ENCODE data around the gene TNFRSF4. TPM values are rescaled to one million over a fixed set of nuclear protein-coding genes. Genes with fewer than 3 reads are reported as not detected.

TNFRSF4 gene
- total and polyA plus RNA-seq, 9 donors: 1.5 to 3.3 (median 2.1) TPM

DNA sequence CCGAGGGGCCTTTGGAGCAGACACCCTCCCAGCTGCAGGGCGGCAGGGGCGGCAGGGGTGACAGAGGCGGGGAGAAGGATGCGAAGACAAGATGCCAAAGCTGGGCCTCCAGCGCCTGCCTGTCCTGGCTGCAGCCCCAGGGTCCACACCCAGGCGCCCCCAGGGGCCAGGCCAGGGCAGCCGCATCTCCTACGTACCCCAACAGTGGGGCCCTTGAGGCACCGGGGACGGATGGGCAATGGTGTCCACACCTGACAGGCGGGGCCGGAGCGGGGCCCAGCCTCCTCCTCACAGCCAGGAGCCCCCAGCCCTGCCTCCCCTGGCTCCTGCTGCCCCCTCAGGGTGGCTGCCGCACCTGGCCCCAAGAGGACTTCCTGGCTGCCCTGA lies 25.3 kb upstream of the TNFRSF4 start:
- Histone ChIP-seq H3K36me3 (ENCODE audit: control insufficient read depth, insufficient read depth, low read length) (peaks cover 11% of the 10 kb centered on the region), H3K4me3 (ENCODE audit: low read length) (no peak overlapping the region), H3K4me1 (ENCODE audit: control insufficient read depth, insufficient read depth, low read length) (peaks cover 57% of the 10 kb centered on the region), H3K27ac (ENCODE audit: low read length) (no peak overlapping the region), H3K9me3 (replicated peaks; ENCODE audit: control insufficient read depth, low read depth, low read length) (no peaks in the 10 kb centered on the region), H3K27me3 (ENCODE audit: control insufficient read depth, insufficient read depth, low read length) (peaks cover 44% of the 10 kb centered on the region)
- WGBS (ENCODE audit: insufficient coverage): 66% methylated on average over 11 of the region's 15 CpGs
- DNase-seq: no peak

DNA sequence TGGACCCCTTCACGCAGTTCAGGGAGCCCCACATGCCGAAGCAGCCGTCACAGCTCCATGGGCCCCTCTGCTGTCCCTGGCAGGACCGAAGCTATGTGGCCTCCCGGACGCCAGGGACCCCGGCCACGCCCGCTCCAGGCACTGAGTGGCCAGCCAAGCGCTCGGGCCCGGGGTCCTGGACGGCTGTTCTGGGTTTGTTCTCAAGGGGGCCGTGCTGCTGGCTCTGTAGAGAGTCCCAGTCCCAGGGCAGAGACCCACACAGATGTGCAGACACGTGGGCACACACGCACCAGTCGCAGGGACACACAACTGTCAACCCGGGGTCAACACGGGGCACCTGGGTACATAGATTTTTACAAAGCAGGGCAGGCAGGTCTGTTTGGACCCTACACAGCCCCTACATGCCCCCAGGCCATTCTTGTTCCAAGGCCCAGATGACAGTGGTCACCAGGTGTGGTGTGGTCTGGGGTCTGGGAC lies 24.8 kb upstream of the TNFRSF4 start:
- peaks cover 52% of the 10 kb centered on the region for H3K4me1 ChIP-seq (ENCODE audit: control insufficient read depth, insufficient read depth, low read length)

DNA sequence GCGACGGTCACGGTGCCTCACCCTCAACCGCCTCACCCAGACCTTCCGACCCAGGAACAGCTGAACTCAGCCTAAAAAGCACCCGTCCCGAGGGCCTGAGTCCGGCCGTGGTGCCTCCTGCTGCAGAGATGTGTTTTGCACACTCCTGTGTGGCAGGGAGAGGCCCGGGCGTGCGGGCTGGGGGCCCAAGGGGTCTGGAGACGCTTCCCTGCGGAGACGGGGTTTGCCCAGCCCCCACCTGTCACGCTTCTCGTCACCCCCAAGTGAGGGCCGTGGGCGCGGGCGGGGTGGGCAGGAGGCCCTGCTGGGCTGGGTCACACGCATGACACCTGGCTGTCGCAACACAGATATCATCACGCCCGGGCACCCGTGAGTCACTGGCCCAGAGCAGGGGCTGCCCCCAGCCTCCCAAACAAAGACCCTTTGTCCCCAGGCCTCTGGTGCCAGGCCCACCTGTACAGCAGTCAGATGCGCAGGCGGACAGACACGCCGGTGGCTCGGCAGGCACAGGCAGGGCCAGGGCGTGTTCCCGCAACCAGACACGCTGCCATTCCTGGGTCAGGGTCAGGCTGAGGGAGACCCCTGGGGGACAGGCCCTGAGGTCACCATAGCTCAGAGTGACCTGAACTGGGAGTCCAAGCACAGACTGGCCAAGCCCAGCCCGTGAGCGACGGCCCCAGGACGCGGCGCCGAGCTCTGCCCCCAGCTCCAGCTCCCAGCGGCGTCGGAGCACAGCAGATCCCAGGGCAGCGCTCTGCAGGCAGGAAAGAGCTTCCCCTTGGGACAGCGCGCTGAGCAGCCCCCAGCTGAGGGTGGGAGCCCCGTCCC lies 24.1 kb upstream of the TNFRSF4 start:
- no peak for DNase-seq
- no peak overlapping the region for H3K4me3 ChIP-seq (ENCODE audit: low read length)
- H3K4me1 ChIP-seq (ENCODE audit: control insufficient read depth, insufficient read depth, low read length): peaks cover 51% of the 10 kb centered on the region

More for the DNA sequence above, 24.8 kb upstream of the TNFRSF4 start:
- Histone ChIP-seq H3K27ac (ENCODE audit: low read length) (no peak overlapping the region), H3K36me3 (ENCODE audit: control insufficient read depth, insufficient read depth, low read length) (peaks cover 16% of the 10 kb centered on the region), H3K4me3 (ENCODE audit: low read length) (no peak overlapping the region), H3K27me3 (ENCODE audit: control insufficient read depth, insufficient read depth, low read length) (peaks cover 40% of the 10 kb centered on the region), H3K9me3 (replicated peaks; ENCODE audit: control insufficient read depth, low read depth, low read length) (no peaks in the 10 kb centered on the region)
- whole genome bisulfite sequencing (ENCODE audit: insufficient coverage): 49% methylated on average over 19 of the region's 19 CpGs
- no peak for DNase-seq

DNA sequence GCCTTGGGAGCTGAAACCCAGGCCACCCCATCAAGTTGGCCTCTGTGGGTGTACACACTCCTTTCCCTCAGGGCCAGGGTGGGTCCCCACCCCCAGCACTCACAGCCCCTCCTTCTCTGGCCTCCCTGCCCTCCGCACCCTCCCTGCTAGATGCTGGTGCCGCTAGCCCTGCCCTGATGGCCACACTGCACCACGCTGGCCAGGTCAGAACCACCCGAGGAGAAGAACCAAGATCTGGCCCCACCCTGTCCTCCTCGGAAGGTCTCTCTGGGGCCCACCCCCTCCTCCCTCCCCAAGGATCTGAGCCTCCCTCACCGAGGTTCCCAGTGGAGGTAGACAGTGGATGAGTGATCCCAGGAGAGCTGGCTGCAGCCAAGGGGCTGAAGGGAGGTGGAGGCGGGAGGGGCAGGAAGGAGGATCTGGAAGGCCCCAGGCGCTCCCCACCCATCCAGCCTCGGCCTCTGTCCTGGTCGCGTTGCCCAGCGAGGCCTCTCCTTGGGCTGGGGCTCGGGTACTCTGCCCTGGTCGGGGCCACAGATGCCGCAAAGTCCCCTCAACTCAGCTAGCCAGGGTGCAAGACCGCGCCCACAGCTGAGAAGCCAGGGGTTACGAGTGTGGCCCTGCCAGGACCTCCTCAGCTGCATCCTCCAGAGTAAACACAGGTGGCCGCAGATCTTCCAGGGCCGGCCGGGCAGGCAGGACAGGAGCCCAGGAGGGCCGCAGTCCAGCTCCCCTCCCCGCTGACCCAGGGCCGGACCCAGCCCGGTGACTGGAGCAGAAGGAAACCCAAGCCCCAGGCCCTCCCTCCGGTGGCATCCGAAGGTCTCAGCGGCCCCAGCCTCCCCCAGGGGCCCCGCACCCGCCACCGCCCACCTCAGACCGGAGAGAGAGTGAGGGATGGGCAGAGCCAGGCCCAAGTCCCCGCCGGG lies 23.3 kb upstream of the TNFRSF4 start:
- H3K4me3 ChIP-seq (ENCODE audit: low read length): no peak overlapping the region
- peaks cover 18% of the 10 kb centered on the region for H3K36me3 ChIP-seq (ENCODE audit: control insufficient read depth, insufficient read depth, low read length)
- 40% methylated on average over 22 of the region's 34 CpGs for WGBS (ENCODE audit: insufficient coverage)
- DNase-seq: no peak
- peaks cover 56% of the 10 kb centered on the region for H3K4me1 ChIP-seq (ENCODE audit: control insufficient read depth, insufficient read depth, low read length)
- no peaks in the 10 kb centered on the region for H3K9me3 ChIP-seq (replicated peaks; ENCODE audit: control insufficient read depth, low read depth, low read length)
- H3K27me3 ChIP-seq (ENCODE audit: control insufficient read depth, insufficient read depth, low read length): peaks cover 40% of the 10 kb centered on the region
- no peak overlapping the region for H3K27ac ChIP-seq (ENCODE audit: low read length)

More for the DNA sequence above, 24.1 kb upstream of the TNFRSF4 start:
- no peaks in the 10 kb centered on the region for H3K9me3 ChIP-seq (replicated peaks; ENCODE audit: control insufficient read depth, low read depth, low read length)
- peaks cover 40% of the 10 kb centered on the region for H3K27me3 ChIP-seq (ENCODE audit: control insufficient read depth, insufficient read depth, low read length)
- 51% methylated on average over 45 of the region's 48 CpGs for WGBS (ENCODE audit: insufficient coverage)
- peaks cover 18% of the 10 kb centered on the region for H3K36me3 ChIP-seq (ENCODE audit: control insufficient read depth, insufficient read depth, low read length)
- no peak overlapping the region for H3K27ac ChIP-seq (ENCODE audit: low read length)

DNA sequence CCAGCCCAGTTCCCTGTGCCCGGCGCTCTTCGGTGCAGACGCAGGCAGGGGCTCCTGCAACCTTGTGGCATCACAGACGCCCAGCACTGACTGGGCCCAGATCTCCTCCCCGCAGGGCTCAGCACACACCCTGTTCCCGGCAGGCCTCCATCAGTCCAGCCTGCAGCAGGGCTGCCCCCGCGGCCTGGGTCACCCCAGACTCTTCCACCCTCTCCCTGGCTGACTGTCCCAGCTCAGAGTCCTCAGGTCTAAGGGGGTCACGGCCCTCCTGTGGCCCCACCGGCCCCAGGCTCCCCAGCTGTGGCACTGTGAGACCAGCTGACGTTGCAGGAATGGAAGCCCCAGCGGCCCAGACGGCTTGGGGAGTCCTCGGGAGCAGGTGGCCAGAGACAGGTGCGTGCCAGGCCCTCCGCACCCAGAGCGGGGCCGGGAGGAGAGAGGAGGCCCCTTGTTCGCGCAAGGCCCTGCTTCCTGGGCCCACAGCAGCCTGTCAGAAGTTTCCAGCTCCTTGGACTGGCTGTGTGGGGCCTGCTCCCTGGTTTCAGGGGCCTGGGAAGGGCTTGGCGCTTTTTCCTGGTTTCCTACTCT lies 22.3 kb upstream of the TNFRSF4 start:
- Histone ChIP-seq H3K4me3 (ENCODE audit: low read length) (no peak overlapping the region), H3K9me3 (replicated peaks; ENCODE audit: control insufficient read depth, low read depth, low read length) (no peaks in the 10 kb centered on the region), H3K36me3 (ENCODE audit: control insufficient read depth, insufficient read depth, low read length) (peaks cover 18% of the 10 kb centered on the region), H3K4me1 (ENCODE audit: control insufficient read depth, insufficient read depth, low read length) (peaks cover 56% of the 10 kb centered on the region), H3K27ac (ENCODE audit: low read length) (no peak overlapping the region), H3K27me3 (ENCODE audit: control insufficient read depth, insufficient read depth, low read length) (peaks cover 36% of the 10 kb centered on the region)
- 63% methylated on average over 19 of the region's 22 CpGs for WGBS (ENCODE audit: insufficient coverage)
- peak; percentile 53 for DNase-seq

DNA sequence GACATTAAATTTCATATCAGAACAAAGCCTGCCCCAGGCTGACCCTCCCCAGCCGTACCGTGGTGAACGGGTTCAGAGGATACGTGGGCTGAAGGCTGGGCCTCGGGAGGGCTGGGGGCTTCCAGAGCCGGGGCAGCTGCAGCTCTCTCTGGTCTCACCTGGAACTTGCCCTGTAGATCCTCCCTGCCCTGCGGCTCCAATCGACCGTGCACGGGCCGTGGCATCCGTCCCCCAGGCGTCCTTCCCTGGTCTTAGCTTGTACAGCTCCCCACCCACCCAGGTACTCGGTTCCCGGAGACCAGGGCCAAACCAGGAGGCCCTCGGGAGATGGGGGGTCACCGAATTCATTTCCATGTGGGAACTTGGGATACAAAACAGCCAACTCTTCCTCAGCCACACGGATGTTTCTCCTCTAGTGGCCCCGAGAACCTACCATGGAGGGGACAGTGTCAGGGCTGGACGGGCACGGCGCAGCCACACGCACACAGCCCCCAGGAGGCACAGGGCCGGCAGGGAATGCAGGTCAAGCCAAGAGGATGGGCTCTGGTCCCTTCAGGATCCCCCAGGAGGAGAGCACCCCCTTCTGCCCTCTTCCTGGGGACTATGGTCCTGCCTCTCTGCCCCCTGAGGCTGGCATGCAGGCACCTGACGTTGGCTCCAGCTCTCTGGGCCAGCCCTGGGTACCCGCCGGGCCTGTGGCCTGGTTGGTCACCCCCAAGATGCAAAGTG lies 21.2 kb upstream of the TNFRSF4 start:
- Histone ChIP-seq H3K27me3 (ENCODE audit: control insufficient read depth, insufficient read depth, low read length) (peaks cover 30% of the 10 kb centered on the region), H3K36me3 (ENCODE audit: control insufficient read depth, insufficient read depth, low read length) (peaks cover 18% of the 10 kb centered on the region), H3K9me3 (replicated peaks; ENCODE audit: control insufficient read depth, low read depth, low read length) (no peaks in the 10 kb centered on the region), H3K27ac (ENCODE audit: low read length) (no peak overlapping the region), H3K4me3 (ENCODE audit: low read length) (no peak overlapping the region), H3K4me1 (ENCODE audit: control insufficient read depth, insufficient read depth, low read length) (peaks cover 66% of the 10 kb centered on the region)
- no peak for DNase-seq
- 76% methylated on average over 23 of the region's 27 CpGs for WGBS (ENCODE audit: insufficient coverage)

DNA sequence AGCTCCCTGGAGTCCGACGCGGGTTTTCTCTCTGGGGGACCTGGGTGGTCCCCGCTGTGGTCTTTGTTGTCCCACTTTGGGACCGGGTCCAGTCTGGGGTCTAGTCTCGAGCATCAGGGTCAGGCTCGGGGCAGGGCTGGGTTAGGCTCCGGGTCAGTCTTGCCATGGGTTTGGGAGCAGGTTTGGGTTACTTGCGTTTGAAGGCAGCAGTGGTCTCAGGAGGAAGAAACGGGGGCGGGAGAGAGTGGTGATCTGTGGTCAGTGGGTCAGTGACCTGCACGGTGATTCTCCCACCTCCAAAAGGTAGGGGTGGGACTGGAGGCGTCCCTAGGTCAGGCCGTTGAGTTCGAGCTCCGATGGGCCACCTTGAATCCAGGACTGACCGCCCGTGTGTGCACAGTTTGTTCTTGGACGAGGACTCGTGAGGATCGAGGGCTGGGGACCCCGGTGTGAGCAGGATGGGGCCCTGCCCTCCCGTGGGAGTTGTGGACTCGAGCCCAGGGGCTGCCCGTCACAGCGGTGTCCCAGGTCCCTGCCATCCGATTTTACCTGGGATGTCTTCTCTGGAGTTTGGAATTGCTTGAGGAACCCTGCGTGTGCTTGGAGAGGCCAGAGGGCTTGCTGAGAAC lies 20.3 kb upstream of the TNFRSF4 start:
- no peak for DNase-seq
- Histone ChIP-seq H3K27ac (ENCODE audit: low read length) (no peak overlapping the region), H3K4me3 (ENCODE audit: low read length) (no peak overlapping the region), H3K36me3 (ENCODE audit: control insufficient read depth, insufficient read depth, low read length) (peaks cover 23% of the 10 kb centered on the region), H3K27me3 (ENCODE audit: control insufficient read depth, insufficient read depth, low read length) (peaks cover 21% of the 10 kb centered on the region), H3K9me3 (replicated peaks; ENCODE audit: control insufficient read depth, low read depth, low read length) (no peaks in the 10 kb centered on the region), H3K4me1 (ENCODE audit: control insufficient read depth, insufficient read depth, low read length) (peaks cover 67% of the 10 kb centered on the region)
- 94% methylated on average over 26 of the region's 28 CpGs for WGBS (ENCODE audit: insufficient coverage)

DNA sequence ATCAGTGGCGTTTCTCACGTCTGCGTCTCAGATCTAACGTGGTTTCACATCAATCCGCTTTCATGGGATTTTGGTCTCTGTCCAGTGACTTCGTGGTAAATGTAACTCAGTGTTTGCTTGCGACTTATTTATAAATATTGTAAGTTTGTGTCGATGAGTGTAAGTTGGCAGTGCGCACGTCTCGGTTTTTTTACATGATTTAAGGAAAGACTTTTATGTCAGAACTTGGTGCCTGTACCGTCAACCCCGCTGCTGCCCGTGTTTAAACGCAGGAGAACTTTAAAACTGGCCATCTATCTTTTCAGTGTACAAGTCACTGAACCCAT lies 19.6 kb upstream of the TNFRSF4 start:
- H3K4me3 ChIP-seq (ENCODE audit: low read length): no peak overlapping the region
- no peak for DNase-seq
- 94% methylated on average over 11 of the region's 15 CpGs for WGBS (ENCODE audit: insufficient coverage)

DNA sequence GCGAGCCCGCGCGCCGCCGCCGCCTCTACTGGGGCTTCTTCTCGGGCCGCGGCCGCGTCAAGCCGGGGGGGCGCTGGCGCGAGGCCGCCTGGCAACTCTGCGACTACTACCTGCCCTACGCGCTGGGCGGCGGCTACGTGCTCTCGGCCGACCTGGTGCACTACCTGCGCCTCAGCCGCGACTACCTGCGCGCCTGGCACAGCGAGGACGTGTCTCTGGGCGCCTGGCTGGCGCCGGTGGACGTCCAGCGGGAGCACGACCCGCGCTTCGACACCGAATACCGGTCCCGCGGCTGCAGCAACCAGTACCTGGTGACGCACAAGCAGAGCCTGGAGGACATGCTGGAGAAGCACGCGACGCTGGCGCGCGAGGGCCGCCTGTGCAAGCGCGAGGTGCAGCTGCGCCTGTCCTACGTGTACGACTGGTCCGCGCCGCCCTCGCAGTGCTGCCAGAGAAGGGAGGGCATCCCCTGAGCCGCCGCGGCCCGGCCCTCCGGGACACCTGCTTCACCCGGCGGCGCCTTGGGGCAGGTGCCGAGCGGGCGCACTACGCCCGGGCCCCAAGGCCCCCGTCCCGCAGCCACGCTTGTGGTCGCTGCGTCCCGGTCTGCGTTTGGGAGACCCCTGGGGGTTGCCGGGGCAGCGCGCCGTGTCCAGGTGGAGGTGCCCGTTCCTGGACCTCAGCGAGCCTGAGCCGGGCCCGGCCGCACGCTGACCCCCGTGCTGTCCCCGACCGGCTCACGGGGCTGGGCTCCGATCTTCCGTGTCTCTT lies 19.0 kb upstream of the TNFRSF4 start:
- Histone ChIP-seq H3K4me1 (ENCODE audit: control insufficient read depth, insufficient read depth, low read length) (peaks cover 56% of the 10 kb centered on the region), H3K4me3 (ENCODE audit: low read length) (no peak overlapping the region), H3K27me3 (ENCODE audit: control insufficient read depth, insufficient read depth, low read length) (peaks cover 8% of the 10 kb centered on the region), H3K9me3 (replicated peaks; ENCODE audit: control insufficient read depth, low read depth, low read length) (no peaks in the 10 kb centered on the region), H3K36me3 (ENCODE audit: control insufficient read depth, insufficient read depth, low read length) (peaks cover 35% of the 10 kb centered on the region), H3K27ac (ENCODE audit: low read length) (no peak overlapping the region)
- no peak for DNase-seq
- 77% methylated on average over 90 of the region's 98 CpGs for WGBS (ENCODE audit: insufficient coverage)

More for the DNA sequence above, 19.6 kb upstream of the TNFRSF4 start:
- Histone ChIP-seq H3K27ac (ENCODE audit: low read length) (no peak overlapping the region), H3K4me1 (ENCODE audit: control insufficient read depth, insufficient read depth, low read length) (peaks cover 62% of the 10 kb centered on the region), H3K9me3 (replicated peaks; ENCODE audit: control insufficient read depth, low read depth, low read length) (no peaks in the 10 kb centered on the region), H3K36me3 (ENCODE audit: control insufficient read depth, insufficient read depth, low read length) (peaks cover 29% of the 10 kb centered on the region), H3K27me3 (ENCODE audit: control insufficient read depth, insufficient read depth, low read length) (peaks cover 13% of the 10 kb centered on the region)
